DND-41 (cell line): ENCODE data around the gene PRF1.

Experiments
- ATAC-seq: fragments of 200-7000 bp; cut with Tn5 transposase; 3 replicates; pipeline ENCODE4 v1.9.1; 2021; ENCODE audit warnings: low read depth; ENCODE audit not compliant: insufficient read depth
- DNase-seq: peaks from one replicate; pipeline ENCODE4 v3.0.0-alpha.2; 2020
- H2AFZ ChIP-seq: 2 replicates; pipeline ENCODE4 v1.6.0; 2012; ENCODE audit warnings: low read depth, low read length
- H3K27ac ChIP-seq: 2 replicates; pipeline ENCODE4 v1.5.1; 2012; ENCODE audit warnings: low read length, inconsistent platforms
- H3K27me3 ChIP-seq: fragments of 200-600 bp; sonication (generic); 2 replicates; pipeline ENCODE4 v1.6.0; 2012; ENCODE audit warnings: low read length, mild to moderate bottlenecking, inconsistent platforms; ENCODE audit not compliant: insufficient read depth, poor library complexity
- H3K36me3 ChIP-seq: 2 replicates; pipeline ENCODE4 v1.5.1; 2012; ENCODE audit warnings: low read length, inconsistent platforms; ENCODE audit not compliant: insufficient read depth
- H3K4me1 ChIP-seq: 2 replicates; pipeline ENCODE4 v1.5.1; 2012; ENCODE audit warnings: mild to moderate bottlenecking, low read length; ENCODE audit not compliant: insufficient read depth
- H3K4me2 ChIP-seq: 2 replicates; pipeline ENCODE4 v1.6.0; 2012; ENCODE audit warnings: mild to moderate bottlenecking, moderate library complexity, low read length, inconsistent platforms; ENCODE audit not compliant: insufficient read depth
- H3K4me3 ChIP-seq, 2 experiments: fragments of 200-600 bp in 1 of 2; shearing (Covaris generic) in 1 of 2; 2 replicates each; pipeline ENCODE4 v1.5.1; 2012 to 2016; ENCODE audit warnings: inconsistent platforms in 2 of 2, low read length in 2 of 2, mild to moderate bottlenecking in 2 of 2, low read depth in 1 of 2, moderate library complexity in 1 of 2
- H3K79me2 ChIP-seq: 2 replicates; pipeline ENCODE4 v1.6.0; 2012; ENCODE audit warnings: low read length, inconsistent platforms; ENCODE audit not compliant: insufficient read depth
- H3K9ac ChIP-seq: 2 replicates; pipeline ENCODE4 v1.6.0; 2012; ENCODE audit warnings: low read depth, mild to moderate bottlenecking, inconsistent platforms, low read length, moderate library complexity
- H3K9me3 ChIP-seq: 2 replicates; pipeline ENCODE4 v1.5.1; 2012; ENCODE audit warnings: low read length, moderate library complexity, mild to moderate bottlenecking, inconsistent platforms; ENCODE audit not compliant: insufficient read depth, severe bottlenecking
- H4K20me1 ChIP-seq: 2 replicates; pipeline ENCODE4 v1.6.0; 2012; ENCODE audit warnings: low read length; ENCODE audit not compliant: insufficient read depth
- EZH2 ChIP-seq: IDR thresholded peaks from 3 replicates; pipeline ENCODE4 v1.6.1; 2012; ENCODE audit warnings: borderline replicate concordance, low read depth, mild to moderate bottlenecking, moderate library complexity, low read length, inconsistent platforms; ENCODE audit not compliant: severe bottlenecking
- TF ChIP-seq, protein P1 (sequence below): IDR thresholded peaks from 2 replicates; pipeline ENCODE4 v1.5.1; 2012; ENCODE audit warnings: borderline replicate concordance, low read length, moderate library complexity, mild to moderate bottlenecking; ENCODE audit not compliant: poor library complexity, severe bottlenecking; ENCODE audit errors: extremely low read depth

Gene PRF1

DNA sequence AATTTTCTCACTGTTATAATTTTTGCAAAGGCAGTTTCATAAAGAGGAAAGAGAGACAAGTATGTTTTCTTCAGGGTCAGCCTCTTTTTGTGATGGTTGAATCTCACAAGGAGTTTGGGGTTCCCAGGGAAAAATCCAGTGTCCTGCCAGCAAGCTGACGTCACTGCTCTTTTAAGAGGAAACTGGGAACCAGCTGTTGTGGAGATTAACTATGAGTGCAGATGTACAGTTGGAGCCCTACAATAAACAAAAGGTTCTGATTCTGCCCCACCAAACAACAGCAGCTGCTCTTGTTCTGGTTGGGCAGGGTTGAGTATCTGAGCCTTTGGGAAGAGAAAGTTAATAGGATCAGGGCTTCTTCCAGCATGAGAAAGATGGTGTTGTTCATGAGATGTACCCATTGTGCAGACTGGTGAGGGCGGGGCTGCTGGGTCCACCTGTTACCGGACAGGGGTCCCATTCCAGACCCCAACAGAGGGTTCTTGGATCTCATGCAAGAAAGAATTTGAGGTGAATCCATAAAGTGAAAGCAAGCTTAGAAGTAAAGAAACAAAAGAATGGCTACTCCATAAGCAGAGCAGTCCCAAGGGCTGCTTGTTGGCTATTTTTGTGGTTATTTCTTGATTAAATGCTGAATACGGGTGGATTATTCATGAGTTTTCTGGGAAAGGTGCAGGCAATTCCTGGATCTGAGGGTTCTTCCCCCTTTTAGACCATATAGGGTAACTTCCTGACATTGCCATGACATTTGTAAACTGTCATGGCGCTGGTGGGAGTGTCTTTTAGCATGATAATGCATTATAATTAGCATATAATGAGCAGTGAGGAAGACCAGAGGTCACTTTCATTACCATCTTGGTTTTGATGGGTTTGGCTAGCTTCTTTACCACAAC lies 12.5 kb downstream of the PRF1 start:
- Histone ChIP-seq H3K4me3 (no peak overlapping the region), H3K79me2 (no peaks in the 10 kb centered on the region), H3K36me3 (no peaks in the 10 kb centered on the region), H4K20me1 (no peaks in the 10 kb centered on the region), H2AFZ (no peak overlapping the region), H3K9me3 (no peaks in the 10 kb centered on the region), H3K27ac (no peak overlapping the region), H3K27me3 (no peaks in the 10 kb centered on the region), H3K9ac (no peak overlapping the region), H3K4me1 (peaks cover 10% of the 10 kb centered on the region), H3K4me2 (no peak overlapping the region)
- DNase-seq: peak; percentile 1
- ATAC-seq: no peak
- no peak for TF ChIP-seq EZH2
- TF ChIP-seq, protein P1, sequence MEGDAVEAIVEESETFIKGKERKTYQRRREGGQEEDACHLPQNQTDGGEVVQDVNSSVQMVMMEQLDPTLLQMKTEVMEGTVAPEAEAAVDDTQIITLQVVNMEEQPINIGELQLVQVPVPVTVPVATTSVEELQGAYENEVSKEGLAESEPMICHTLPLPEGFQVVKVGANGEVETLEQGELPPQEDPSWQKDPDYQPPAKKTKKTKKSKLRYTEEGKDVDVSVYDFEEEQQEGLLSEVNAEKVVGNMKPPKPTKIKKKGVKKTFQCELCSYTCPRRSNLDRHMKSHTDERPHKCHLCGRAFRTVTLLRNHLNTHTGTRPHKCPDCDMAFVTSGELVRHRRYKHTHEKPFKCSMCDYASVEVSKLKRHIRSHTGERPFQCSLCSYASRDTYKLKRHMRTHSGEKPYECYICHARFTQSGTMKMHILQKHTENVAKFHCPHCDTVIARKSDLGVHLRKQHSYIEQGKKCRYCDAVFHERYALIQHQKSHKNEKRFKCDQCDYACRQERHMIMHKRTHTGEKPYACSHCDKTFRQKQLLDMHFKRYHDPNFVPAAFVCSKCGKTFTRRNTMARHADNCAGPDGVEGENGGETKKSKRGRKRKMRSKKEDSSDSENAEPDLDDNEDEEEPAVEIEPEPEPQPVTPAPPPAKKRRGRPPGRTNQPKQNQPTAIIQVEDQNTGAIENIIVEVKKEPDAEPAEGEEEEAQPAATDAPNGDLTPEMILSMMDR: no peak

GRCh38 chr10:70588859-70589570 lies 13.5 kb downstream of the PRF1 start:
- Histone ChIP-seq H3K27ac (no peak overlapping the region), H3K4me2 (no peak overlapping the region), H2AFZ (no peak overlapping the region), H3K4me1 (peaks cover 10% of the 10 kb centered on the region), H4K20me1 (no peaks in the 10 kb centered on the region), H3K27me3 (no peaks in the 10 kb centered on the region), H3K79me2 (no peaks in the 10 kb centered on the region), H3K36me3 (no peaks in the 10 kb centered on the region), H3K9me3 (no peaks in the 10 kb centered on the region), H3K9ac (no peak overlapping the region), H3K4me3 (no peak overlapping the region)
- TF ChIP-seq EZH2: no peak
- TF ChIP-seq, protein P1: no peak
- no peak for DNase-seq
- ATAC-seq: no peak

DNA sequence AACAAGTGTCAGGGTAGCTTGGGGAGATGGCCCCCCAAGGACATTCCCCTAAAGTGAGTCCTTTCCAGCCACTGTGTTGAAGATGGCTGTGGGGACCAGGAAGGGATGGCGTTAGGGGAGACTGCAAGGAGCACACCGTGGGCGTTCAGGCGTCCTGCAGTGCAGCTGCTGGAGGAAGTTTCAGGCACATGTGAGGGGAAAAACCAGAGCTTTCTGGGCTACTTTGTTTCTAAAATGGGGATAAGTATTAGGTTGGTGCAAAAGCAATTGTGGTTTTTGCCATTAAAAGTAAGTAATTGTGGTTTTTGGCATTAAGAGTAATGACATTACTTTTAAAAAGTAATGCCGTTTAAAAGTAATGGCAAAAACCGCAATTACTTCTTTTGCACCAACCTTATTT lies 14.3 kb downstream of the PRF1 start:
- Histone ChIP-seq H3K9ac (no peak overlapping the region), H3K4me2 (no peak overlapping the region), H4K20me1 (no peaks in the 10 kb centered on the region), H3K9me3 (no peaks in the 10 kb centered on the region), H3K27ac (no peak overlapping the region), H3K4me1 (peaks cover 6% of the 10 kb centered on the region), H3K27me3 (no peaks in the 10 kb centered on the region), H3K4me3 (no peak overlapping the region), H3K36me3 (no peaks in the 10 kb centered on the region), H3K79me2 (no peaks in the 10 kb centered on the region), H2AFZ (no peak overlapping the region)
- no peak for DNase-seq
- TF ChIP-seq, protein P1: no peak
- TF ChIP-seq EZH2: no peak
- no peak for ATAC-seq
